CD8-positive, alpha-beta memory T cell (primary cell): ENCODE measurements around the gene ZNF750. TPM values are rescaled to one million over a fixed set of nuclear protein-coding genes. Genes with fewer than 3 reads are reported as not detected.

Experiments used
- CTCF ChIA-PET: fragments of 350-600 bp; sonication (Branson Sonifier 250); formaldehyde crosslinking; loops from one replicate; lab custom pipeline; 2021; ENCODE audit warnings: antibody characterized with exemption; lab: Charles Lee
- POLR2A ChIA-PET: fragments of 350-600 bp; sonication (Branson Sonifier 250); formaldehyde crosslinking; loops from one replicate; lab custom pipeline; 2021; ENCODE audit warnings: antibody characterized with exemption; lab: Charles Lee
- DNase-seq, 5 donors: peaks; one replicate each; pipeline versions ENCODE4 v3.0.0 to v3.0.0-alpha.2; 2020 to 2022; ENCODE audit warnings: mixed read lengths in 1 of 5
- H3K27ac ChIP-seq: one replicate; pipeline ENCODE4 v1.7.0; 2013; ENCODE audit warnings: low read depth, mild to moderate bottlenecking, low read length, moderate library complexity
- H3K27me3 ChIP-seq: 2 replicates; pipeline ENCODE4 v1.7.0; 2013; ENCODE audit warnings: low read length, mild to moderate bottlenecking; ENCODE audit not compliant: insufficient read depth, poor library complexity, severe bottlenecking
- H3K36me3 ChIP-seq: 2 replicates; pipeline ENCODE4 v1.7.0; 2013; ENCODE audit warnings: mild to moderate bottlenecking, low read length, moderate library complexity; ENCODE audit not compliant: insufficient read depth
- H3K4me1 ChIP-seq: 2 replicates; pipeline ENCODE4 v1.7.0; 2013; ENCODE audit warnings: mild to moderate bottlenecking, low read length, moderate library complexity; ENCODE audit not compliant: insufficient read depth
- H3K4me3 ChIP-seq: 2 replicates; pipeline ENCODE4 v1.7.0; 2013; ENCODE audit warnings: mild to moderate bottlenecking, low read length
- H3K9me3 ChIP-seq: 2 replicates; pipeline ENCODE4 v1.7.0; 2013; ENCODE audit warnings: mild to moderate bottlenecking, low read length
- H3K27ac Mint-ChIP-seq, 8 donors: one replicate each; pipeline ENCODE4 v1.8.0; 2020 to 2021; ENCODE audit warnings: mixed read lengths in 8 of 8, mild to moderate bottlenecking in 6 of 8, inconsistent platforms in 3 of 8, moderate library complexity in 3 of 8
- H3K27me3 Mint-ChIP-seq, 2 donors: one replicate each; pipeline ENCODE4 v1.8.0; 2020 to 2021; ENCODE audit warnings: mixed read lengths in 2 of 2, mild to moderate bottlenecking in 1 of 2, moderate library complexity in 1 of 2
- H3K36me3 Mint-ChIP-seq, 3 donors: one replicate each; pipeline ENCODE4 v1.8.0; 2020 to 2021; ENCODE audit warnings: mixed read lengths in 3 of 3, inconsistent platforms in 1 of 3, mild to moderate bottlenecking in 1 of 3
- H3K4me1 Mint-ChIP-seq, 3 donors: one replicate each; pipeline ENCODE4 v1.8.0; 2020 to 2021; ENCODE audit warnings: mixed read lengths in 3 of 3, inconsistent platforms in 1 of 3, mild to moderate bottlenecking in 1 of 3
- H3K4me3 Mint-ChIP-seq, 7 donors: one replicate each; pipeline ENCODE4 v1.8.0; 2020 to 2021; ENCODE audit warnings: mixed read lengths in 7 of 7, mild to moderate bottlenecking in 6 of 7, moderate library complexity in 4 of 7, inconsistent platforms in 2 of 7
- H3K9me3 Mint-ChIP-seq, 5 donors: one replicate each; pipeline ENCODE4 v1.8.0; 2020 to 2022; ENCODE audit warnings: mixed read lengths in 5 of 5, mild to moderate bottlenecking in 3 of 5, moderate library complexity in 2 of 5, inconsistent platforms in 1 of 5
- polyA plus RNA-seq: library from polyadenylated mRNA; unstranded; fragments of 300-500 nt; fragmentation: Illumina TruSeq; gene quantifications from one replicate; pipeline ENCODE4 v1.2.3, GENCODE V29; 2021
- total RNA-seq, 2 experiments: library from RNA; stranded (reverse); gene quantifications; one replicate each; pipeline ENCODE4 v1.2.3, GENCODE V29; 2021

ZNF750 gene
- total and polyA plus RNA-seq, 3 experiments from 2014 or later = not detected

DNA sequence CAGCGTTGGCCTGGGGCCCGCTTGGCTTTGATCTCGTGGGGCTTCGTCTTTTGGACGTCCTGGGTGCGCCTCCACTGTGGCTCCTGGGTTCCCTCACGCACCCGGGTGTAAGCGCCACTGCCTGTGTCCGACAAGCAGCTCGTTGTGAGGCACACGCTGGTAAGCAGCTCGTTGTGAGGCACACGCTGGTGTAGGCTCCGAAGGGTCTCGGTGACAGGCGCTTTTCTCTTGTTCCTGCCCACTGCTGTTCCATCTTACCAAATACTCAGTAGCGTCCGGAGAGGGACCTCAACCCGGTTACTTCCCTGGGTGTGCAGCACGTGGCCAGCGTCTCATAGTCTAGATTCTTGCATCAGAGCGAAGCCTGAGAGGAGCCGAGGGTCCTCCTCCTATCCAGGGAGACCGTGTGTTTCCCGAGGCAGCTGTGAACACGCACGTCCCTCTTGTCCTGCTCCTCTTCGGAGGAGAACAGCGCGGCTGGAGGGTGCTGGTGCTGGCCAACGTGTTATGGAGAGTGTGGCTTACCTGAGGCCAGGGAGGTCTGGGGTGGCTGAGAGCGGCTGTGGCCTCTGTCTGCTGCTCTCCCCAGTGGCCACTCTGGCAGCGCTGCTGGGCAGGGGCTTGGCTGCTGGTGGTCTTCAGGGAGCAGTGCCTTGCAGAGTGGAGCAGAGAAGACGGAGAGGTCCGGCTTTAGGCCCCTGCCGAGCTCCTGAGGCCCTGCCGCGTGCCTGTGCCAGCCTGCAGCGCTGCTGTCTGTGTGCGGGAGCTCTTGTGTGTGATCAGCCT is 32.1 kb upstream of the ZNF750 start:
- Histone ChIP-seq H3K4me3 (no peak overlapping the region), H3K4me1 (peaks cover 12% of the 10 kb centered on the region), H3K36me3 (peaks cover 12% of the 10 kb centered on the region), H3K27ac (no peak overlapping the region), H3K9me3 (no peaks in the 10 kb centered on the region), H3K27me3 (no peaks in the 10 kb centered on the region)
- Mint-ChIP-seq H3K27me3 (no peaks in the 10 kb centered on the region), H3K27ac (peak overlapping the region in 2 of 8 donors; percentile 32 to 92), H3K4me3 (no peak overlapping the region), H3K9me3 (no peaks in the 10 kb centered on the region), H3K4me1 (peaks cover 9 to 33% (median 26%) of the 10 kb centered on the region in 3 donors), H3K36me3 (peaks cover 0 to 52% (median 3%) of the 10 kb centered on the region in 3 donors)
- CTCF ChIA-PET = no interaction called here
- POLR2A ChIA-PET = no interaction called here
- peak in 1 of 5 donors; percentile 28 for DNase-seq

DNA sequence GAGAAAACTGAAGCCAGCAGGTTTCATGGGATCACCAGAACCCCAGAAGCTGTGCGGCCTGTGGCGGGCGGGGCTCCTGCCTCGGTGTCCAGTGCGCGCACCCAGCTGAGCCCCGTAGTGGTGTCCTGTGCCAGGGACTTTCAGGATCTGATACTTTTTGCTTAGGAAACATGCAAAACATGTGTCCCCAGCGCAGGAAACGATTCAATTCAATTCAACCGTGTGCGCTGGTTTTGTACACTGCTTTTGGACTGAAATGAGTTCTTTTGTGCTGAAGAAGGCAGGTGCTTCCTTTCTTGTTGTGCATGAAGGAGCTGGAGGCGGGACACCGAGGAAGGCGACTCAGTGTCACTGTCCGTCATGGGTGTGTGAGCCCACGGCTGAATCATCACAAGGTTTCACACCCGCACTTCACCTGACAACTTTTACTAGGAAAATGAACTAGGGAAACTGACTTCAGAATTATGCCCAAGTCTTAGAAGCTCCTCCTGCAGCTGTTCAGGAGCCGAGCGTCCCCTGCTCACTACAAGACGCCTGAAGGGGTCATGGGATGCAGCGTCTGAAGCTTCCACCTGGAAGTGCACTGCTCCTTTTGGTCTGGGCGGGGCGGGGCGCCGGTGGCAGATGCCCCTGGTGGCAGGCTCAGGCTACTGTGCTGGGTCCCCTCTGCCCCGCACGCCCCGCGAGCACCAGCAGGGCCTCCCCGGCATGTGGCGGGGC is 31.4 kb upstream of the ZNF750 start:
- H3K4me3 ChIP-seq = no peak overlapping the region
- Mint-ChIP-seq H3K27ac (no peak overlapping the region), H3K36me3 (peaks cover 0 to 50% (median 3%) of the 10 kb centered on the region in 3 donors), H3K27me3 (no peaks in the 10 kb centered on the region), H3K4me3 (no peak overlapping the region), H3K9me3 (no peaks in the 10 kb centered on the region), H3K4me1 (peaks cover 9 to 32% (median 28%) of the 10 kb centered on the region in 3 donors)
- H3K9me3 ChIP-seq = no peaks in the 10 kb centered on the region
- peaks cover 12% of the 10 kb centered on the region for H3K36me3 ChIP-seq
- ChIA-PET CTCF (interaction anchor here (1.0 kb wide), 1 partner anchor 14 kb away, joined by 3 read pairs; no protein-coding TSS in a partner anchor), POLR2A (no interaction called here)
- H3K4me1 ChIP-seq = peaks cover 20% of the 10 kb centered on the region
- no peaks in the 10 kb centered on the region for H3K27me3 ChIP-seq
- no peak overlapping the region for H3K27ac ChIP-seq
- no peak for DNase-seq

DNA sequence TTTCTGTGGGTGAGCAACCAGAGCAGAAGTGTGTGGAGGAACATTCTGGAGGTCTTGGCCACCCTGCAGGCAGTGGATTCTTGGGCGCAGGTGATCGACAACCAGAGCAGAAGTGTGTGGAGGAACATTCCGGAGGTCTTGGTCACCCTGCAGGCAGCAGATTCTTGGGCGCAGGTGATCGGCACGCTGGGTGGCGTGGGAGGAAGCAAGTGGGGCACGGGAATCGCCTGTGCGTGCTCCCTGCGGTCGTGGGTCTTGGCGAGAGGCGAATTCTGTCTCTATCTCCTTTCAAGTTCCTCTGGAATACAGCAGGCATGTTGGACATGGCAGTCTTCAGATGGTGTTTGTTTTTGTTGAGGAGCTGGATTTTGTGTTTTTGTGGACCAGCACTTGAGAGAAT is 30.7 kb upstream of the ZNF750 start:
- no peaks in the 10 kb centered on the region for H3K27me3 Mint-ChIP-seq
- DNase-seq = no peak
- Histone ChIP-seq H3K4me3 (no peak overlapping the region), H3K36me3 (peaks cover 12% of the 10 kb centered on the region), H3K27ac (no peak overlapping the region), H3K4me1 (peaks cover 27% of the 10 kb centered on the region), H3K9me3 (no peaks in the 10 kb centered on the region), H3K27me3 (no peaks in the 10 kb centered on the region)
- ChIA-PET CTCF (interaction anchor here (1.0 kb wide), 1 partner anchor 15 kb away, joined by 3 read pairs; no protein-coding TSS in a partner anchor), POLR2A (no interaction called here)
- peaks cover 16 to 38% (median 35%) of the 10 kb centered on the region in 3 donors for H3K4me1 Mint-ChIP-seq
- no peak overlapping the region for H3K4me3 Mint-ChIP-seq
- H3K27ac Mint-ChIP-seq = peak overlapping the region in 3 of 8 donors; percentile 42 to 71 (median 45)
- H3K9me3 Mint-ChIP-seq = no peaks in the 10 kb centered on the region
- H3K36me3 Mint-ChIP-seq = peaks cover 0 to 47% (median 3%) of the 10 kb centered on the region in 3 donors

DNA sequence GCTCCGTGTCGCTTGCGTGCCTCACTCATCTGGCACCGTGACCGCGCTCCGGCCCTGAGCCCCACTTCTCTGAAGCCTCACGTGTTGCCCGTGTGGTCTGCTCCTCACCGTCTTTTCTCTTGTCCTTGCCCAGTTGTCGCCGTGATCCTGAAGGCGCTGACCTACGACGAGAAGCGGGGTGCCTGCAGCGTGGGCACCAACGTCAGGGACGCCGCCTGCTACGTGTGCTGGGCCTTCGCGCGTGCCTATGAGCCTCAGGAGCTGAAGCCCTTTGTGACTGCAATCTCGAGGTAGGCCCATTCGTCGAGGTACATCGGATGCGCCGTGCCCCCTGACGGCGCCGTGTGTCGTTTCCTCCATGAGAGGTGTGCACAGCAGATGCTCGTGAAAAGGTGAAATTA is 30.3 kb upstream of the ZNF750 start:
- Mint-ChIP-seq H3K27ac (peak overlapping the region in 1 of 8 donors; percentile 47), H3K27me3 (no peaks in the 10 kb centered on the region), H3K4me3 (no peak overlapping the region), H3K4me1 (peaks cover 20 to 43% (median 38%) of the 10 kb centered on the region in 3 donors), H3K36me3 (peaks cover 0 to 44% (median 3%) of the 10 kb centered on the region in 3 donors), H3K9me3 (no peaks in the 10 kb centered on the region)
- Histone ChIP-seq H3K4me1 (peaks cover 31% of the 10 kb centered on the region), H3K36me3 (peaks cover 12% of the 10 kb centered on the region), H3K27ac (no peak overlapping the region), H3K9me3 (no peaks in the 10 kb centered on the region), H3K27me3 (no peaks in the 10 kb centered on the region), H3K4me3 (no peak overlapping the region)
- DNase-seq = no peak
- ChIA-PET POLR2A (no interaction called here), CTCF (interaction anchor here (1.6 kb wide), 1 partner anchor 15 kb away, joined by 4 read pairs; no protein-coding TSS in a partner anchor)

DNA sequence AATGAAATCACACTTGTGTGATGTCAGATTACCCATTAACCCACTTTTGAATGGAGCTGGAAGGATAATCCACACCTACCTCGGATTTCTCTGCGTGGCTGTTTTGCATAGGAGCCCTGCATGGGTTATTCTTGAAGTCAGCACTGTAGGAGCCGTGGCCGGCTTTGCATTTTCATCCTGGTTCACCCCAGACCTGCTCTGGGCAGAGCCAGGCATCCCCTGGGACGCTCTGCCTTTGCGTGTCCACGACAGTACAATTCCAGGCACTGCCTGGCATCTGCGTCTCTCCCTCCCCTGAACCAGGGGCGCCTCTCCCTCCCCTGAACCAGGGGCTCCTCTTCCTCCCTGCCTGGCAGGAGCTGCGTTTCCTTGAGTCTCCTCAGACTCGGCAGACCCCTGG is 29.7 kb upstream of the ZNF750 start:
- Histone ChIP-seq H3K9me3 (no peaks in the 10 kb centered on the region), H3K36me3 (peaks cover 12% of the 10 kb centered on the region), H3K27me3 (no peaks in the 10 kb centered on the region), H3K27ac (no peak overlapping the region), H3K4me1 (peaks cover 37% of the 10 kb centered on the region), H3K4me3 (no peak overlapping the region)
- no peak for DNase-seq
- no peak overlapping the region for H3K4me3 Mint-ChIP-seq
- CTCF ChIA-PET = interaction anchor here (1.6 kb wide), 1 partner anchor 16 kb away, joined by 4 read pairs; no protein-coding TSS in a partner anchor
- H3K27ac Mint-ChIP-seq = peak overlapping the region in 1 of 8 donors; percentile 79
- H3K4me1 Mint-ChIP-seq = peaks cover 24 to 48% (median 37%) of the 10 kb centered on the region in 3 donors
- no peaks in the 10 kb centered on the region for H3K27me3 Mint-ChIP-seq
- H3K9me3 Mint-ChIP-seq = no peaks in the 10 kb centered on the region
- POLR2A ChIA-PET = no interaction called here
- peaks cover 0 to 39% (median 3%) of the 10 kb centered on the region in 3 donors for H3K36me3 Mint-ChIP-seq

DNA sequence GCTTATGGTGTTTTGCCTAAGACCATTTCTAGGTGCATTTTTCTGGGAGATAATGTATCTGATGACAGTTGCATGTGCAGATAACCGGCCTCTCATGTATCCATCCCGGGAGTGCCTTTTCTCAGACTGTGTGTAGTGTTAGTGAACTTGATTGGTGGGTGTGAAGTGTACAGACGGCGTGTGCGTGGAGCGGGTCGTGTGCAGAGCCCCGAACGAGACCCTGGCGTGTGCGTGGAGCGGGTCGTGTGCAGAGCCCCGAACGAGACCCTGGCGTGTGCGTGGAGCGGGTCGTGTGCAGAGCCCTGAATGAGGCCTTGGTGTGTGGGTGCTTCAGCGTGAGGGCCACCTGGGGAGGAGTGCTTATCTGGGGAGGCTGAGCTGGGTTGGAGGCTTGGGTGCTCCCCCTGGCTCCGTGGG is 28.9 kb upstream of the ZNF750 start:
- H3K4me1 Mint-ChIP-seq = peaks cover 32 to 56% (median 45%) of the 10 kb centered on the region in 3 donors
- H3K9me3 ChIP-seq = no peaks in the 10 kb centered on the region
- no peak overlapping the region for H3K4me3 Mint-ChIP-seq
- H3K36me3 Mint-ChIP-seq = peaks cover 0 to 39% (median 3%) of the 10 kb centered on the region in 3 donors
- peak overlapping the region in 4 of 8 donors; percentile 57 to 79 (median 62) for H3K27ac Mint-ChIP-seq
- DNase-seq = no peak
- H3K27me3 Mint-ChIP-seq = no peaks in the 10 kb centered on the region
- no peak overlapping the region for H3K27ac ChIP-seq
- H3K9me3 Mint-ChIP-seq = no peaks in the 10 kb centered on the region
- peaks cover 12% of the 10 kb centered on the region for H3K36me3 ChIP-seq
- ChIA-PET CTCF (interaction anchor here (1.6 kb wide), 1 partner anchor 16 kb away, joined by 4 read pairs; no protein-coding TSS in a partner anchor), POLR2A (no interaction called here)
- H3K27me3 ChIP-seq = no peaks in the 10 kb centered on the region
- H3K4me1 ChIP-seq = peaks cover 43% of the 10 kb centered on the region
- no peak overlapping the region for H3K4me3 ChIP-seq

DNA sequence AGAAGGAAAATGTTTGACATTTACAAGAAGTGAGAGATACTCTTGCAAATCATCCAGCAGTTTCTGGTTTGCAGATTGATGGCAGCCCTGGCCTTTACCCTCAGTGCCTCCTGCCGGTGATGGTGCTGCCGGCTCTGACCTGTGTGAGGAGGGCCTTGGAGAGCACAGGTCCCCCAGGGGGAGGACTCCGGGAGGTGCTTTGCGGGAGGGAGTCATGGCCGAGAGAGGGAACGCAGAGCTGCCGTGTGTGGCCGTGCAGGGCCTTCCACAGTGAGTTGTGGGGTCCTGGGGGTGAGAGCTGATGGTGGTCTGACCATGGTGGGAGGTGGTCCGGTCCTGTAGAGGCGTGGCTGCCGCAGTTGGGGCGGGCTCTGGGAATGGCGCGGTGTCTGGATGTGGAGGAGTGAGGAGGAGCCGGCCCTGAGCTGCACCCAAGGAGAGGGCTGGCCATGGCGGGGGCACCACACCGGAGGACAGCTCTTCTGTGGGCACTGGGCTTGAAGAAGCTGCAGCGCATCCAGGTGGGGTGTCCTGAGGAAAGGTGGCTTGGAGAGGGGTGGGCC is 28.0 kb upstream of the ZNF750 start:
- CTCF ChIA-PET = no interaction called here
- H3K9me3 ChIP-seq = no peaks in the 10 kb centered on the region
- no peaks in the 10 kb centered on the region for H3K27me3 ChIP-seq
- H3K4me3 Mint-ChIP-seq = no peak overlapping the region
- POLR2A ChIA-PET = no interaction called here
- peak overlapping the region in 7 of 8 donors; percentile 12 to 95 (median 34) for H3K27ac Mint-ChIP-seq
- H3K27ac ChIP-seq = no peak overlapping the region
- no peak overlapping the region for H3K4me3 ChIP-seq
- H3K4me1 ChIP-seq = peaks cover 51% of the 10 kb centered on the region
- H3K4me1 Mint-ChIP-seq = peaks cover 41 to 60% (median 54%) of the 10 kb centered on the region in 3 donors
- peaks cover 12% of the 10 kb centered on the region for H3K36me3 ChIP-seq
- no peak for DNase-seq
- H3K27me3 Mint-ChIP-seq = no peaks in the 10 kb centered on the region
- peaks cover 0 to 31% (median 3%) of the 10 kb centered on the region in 3 donors for H3K36me3 Mint-ChIP-seq
- no peaks in the 10 kb centered on the region for H3K9me3 Mint-ChIP-seq
